Adrenal gland (tissue), 5 donors: ENCODE data around the gene TRPC6.

Source experiments
- CTCF ChIP-seq, 6 experiments: fragments of 450-650 bp in 4 of 6; fragments of 200-600 bp in 2 of 6; sonication (generic) in 1 of 6; IDR thresholded peaks; 1 replicate in 5 of 6; 2 replicates in 1 of 6; pipeline versions ENCODE4 v1.5.1 to v1.8.0; 2016 to 2021; ENCODE audit warnings: antibody characterized with exemption in 6 of 6, mild to moderate bottlenecking in 2 of 6, moderate library complexity in 1 of 6
- POLR2A ChIP-seq, 2 donors: fragments of 450-650 bp; IDR thresholded peaks; one replicate each; pipeline ENCODE4 v1.6.1; 2017; ENCODE audit warnings: antibody characterized with exemption in 2 of 2, mild to moderate bottlenecking in 2 of 2, moderate library complexity in 1 of 2
- donor health status: DM: no; HTN: no; CAD: no.

GRCh38 chr11:101618709-101619108, 34.9 kb upstream of the TRPC6 start:
- TF ChIP-seq CTCF (IDR thresholded peaks at IDR 0.05): no peak
- TF ChIP-seq POLR2A (IDR thresholded peaks at IDR 0.05): no peak
